ENCODE results near the gene EPHB1. TPM values are rescaled to one million over a fixed set of nuclear protein-coding genes. Genes with fewer than 3 reads are reported as not detected.

The EPHB1 gene
- total and polyA plus RNA-seq, 2 of the 13 experiments (the other 11 are each of a cell fraction or from before 2014, with no cell fraction given) = 0.07 to 0.21 TPM

GRCh38 chr3:134810052-134810435 is 15.0 kb downstream of the EPHB1 start:
- in situ Hi-C loops (cut with HindIII; ENCODE audit: extremely low pct_ligation_motif_present, low pct_unique_long_range_greater_than_20kb) (no loop called here), intact Hi-C loops (cut with micrococcal nuclease; ENCODE audit: unreplicated experiment) (no loop called here)
- Histone ChIP-seq H3K9me3 (ENCODE audit: low read length) (no peaks in the 10 kb centered on the region), H3K36me3 (replicated peaks in 1 of 2; ENCODE audit: control insufficient read depth in 1 of 2, insufficient read depth in 2 of 2, low read length in 2 of 2) (no peaks in the 10 kb centered on the region), H3K9ac (ENCODE audit: insufficient read depth, low read depth, low read length) (no peak overlapping the region), H3K27ac (ENCODE audit: extremely low read length, insufficient read depth, low read length) (no peak overlapping the region), H4K20me1 (ENCODE audit: insufficient read depth, low read length) (no peaks in the 10 kb centered on the region), H3K27me3 (ENCODE audit: control insufficient read depth in 1 of 2, insufficient read depth in 2 of 2, low read length in 2 of 2) (no peaks in the 10 kb centered on the region; a peak in 1 of 5 replicates), H3K79me2 (ENCODE audit: insufficient read depth, low read length) (no peaks in the 10 kb centered on the region), H3K4me2 (ENCODE audit: low read depth, low read length) (no peak overlapping the region), H2AFZ (ENCODE audit: low read length) (no peak overlapping the region), H3K4me1 (ENCODE audit: insufficient read depth, low read length) (no peaks in the 10 kb centered on the region), H3K4me3 (replicated peaks in 1 of 3; ENCODE audit: insufficient read depth in 1 of 3, low read depth in 2 of 3, low read length in 3 of 3) (no peak overlapping the region)
- ChIA-PET CTCF (ENCODE audit: low intra/inter-chr PET ratio, low total read pairs) (no interaction called here), POLR2A (no interaction called here)
- TF ChIP-seq ZSCAN12 (CRISPR knock-in tag; IDR thresholded peaks at IDR 0.05) (no peak), HMGXB3 (CRISPR knock-in tag; IDR thresholded peaks at IDR 0.05; ENCODE audit: borderline replicate concordance) (no peak), PHF21A (CRISPR knock-in tag; IDR thresholded peaks at IDR 0.05) (no peak), ZNF609 (CRISPR knock-in tag; IDR thresholded peaks at IDR 0.05; ENCODE audit: borderline replicate concordance) (no peak), KDM3A (CRISPR knock-in tag; IDR thresholded peaks at IDR 0.05; ENCODE audit: low read depth) (no peak), ZNF563 (CRISPR knock-in tag; IDR thresholded peaks at IDR 0.05) (no peak), KDM2A (CRISPR knock-in tag; IDR thresholded peaks at IDR 0.05; ENCODE audit: borderline replicate concordance, low read depth) (no peak), IRF9 (CRISPR knock-in tag; IDR thresholded peaks at IDR 0.05; ENCODE audit: borderline replicate concordance) (no peak), ZNF251 (CRISPR knock-in tag; IDR thresholded peaks at IDR 0.05) (no peak), NR2F1 (CRISPR knock-in tag; IDR thresholded peaks at IDR 0.05) (no peak), ZNF496 (CRISPR knock-in tag; IDR thresholded peaks at IDR 0.05; ENCODE audit: insufficient replicate concordance) (no peak)
- FAIRE-seq = no peak
- ATAC-seq = no peak
- WGBS (ENCODE audit: low lambda C conversion rate) = 4% methylated on average over 2 of the region's 2 CpGs
- DNase-seq (ENCODE audit: low spot score) = no peak
- BruUV-seq (replicated peaks) = no TSS peak
